ENCODE results near the gene HOXA3. TPM values are rescaled to one million over a fixed set of nuclear protein-coding genes. Genes with fewer than 3 reads are reported as not detected.
A peak's percentile ranks its signal among the peaks of the same experiment; 100 is the strongest.

HOXA3 gene
- total RNA-seq, 1 experiment from 2014 or later: 30.2 TPM

- DNase-seq (ENCODE audit: low read depth, low spot score) (no peak), ATAC-seq (no peak)
- TF ChIP-seq TCF7L2 (IDR thresholded peaks at IDR 0.05; ENCODE audit: low read depth, low read length) (no peak), REST (IDR thresholded peaks at IDR 0.05; ENCODE audit: insufficient read depth in 1 of 2, low read depth in 2 of 2, low read length in 1 of 2) (no peak), SIN3A (IDR thresholded peaks at IDR 0.05; ENCODE audit: borderline replicate concordance, insufficient read depth, low read depth, low read length) (no peak), POLR2AphosphoS5 (IDR thresholded peaks at IDR 0.05; ENCODE audit: low read depth, low read length) (no peak), CTCF (IDR thresholded peaks at IDR 0.05) (no peak)
- H3K9me3 ChIP-seq (ENCODE audit: control insufficient read depth, insufficient read depth, low read depth, low read length): no peaks in the 10 kb centered on the region
- intact Hi-C loops (cut with micrococcal nuclease; ENCODE audit: unreplicated experiment) (no loop called here), in situ Hi-C loops (cut with HindIII; ENCODE audit: low pct_unique_long_range_greater_than_20kb, low sequenced_read_pairs) (no loop called here)
- peak overlapping the region; percentile 99 for H3K27ac ChIP-seq (ENCODE audit: low read length)
- ChIA-PET CTCF (interaction anchor here (0.5 to 0.6 kb wide), 2 partner anchors 14 to 59 kb away, joined by 3 read pairs; no protein-coding TSS in a partner anchor), POLR2A (no interaction called here)
- H3K4me1 ChIP-seq (ENCODE audit: control insufficient read depth, insufficient read depth, low read length): peaks cover 70% of the 10 kb centered on the region
- no peak overlapping the region for H3K4me3 ChIP-seq (ENCODE audit: low read depth in 2 of 2, low read length in 2 of 2)
- no peaks in the 10 kb centered on the region for H3K36me3 ChIP-seq (ENCODE audit: control insufficient read depth, insufficient read depth, low read length)
- BruUV-seq (replicated peaks): no TSS peak
- H3K27me3 ChIP-seq (ENCODE audit: control insufficient read depth, insufficient read depth, low read length): no peaks in the 10 kb centered on the region
These were observed 24.3 kb downstream of the HOXA3 start for GRCh38 chr7:27128034-27128433.

GRCh38 chr7:27126596-27127327 is 25.6 kb downstream of the HOXA3 start:
- ChIA-PET CTCF (no interaction called here), POLR2A (no interaction called here)
- in situ Hi-C loops (cut with HindIII; ENCODE audit: low pct_unique_long_range_greater_than_20kb, low sequenced_read_pairs): no loop called here
- Histone ChIP-seq H3K36me3 (ENCODE audit: control insufficient read depth, insufficient read depth, low read length) (no peaks in the 10 kb centered on the region), H3K4me1 (ENCODE audit: control insufficient read depth, insufficient read depth, low read length) (peaks cover 60% of the 10 kb centered on the region), H3K4me3 (ENCODE audit: low read depth in 2 of 2, low read length in 2 of 2) (no peak overlapping the region), H3K27me3 (ENCODE audit: control insufficient read depth, insufficient read depth, low read length) (no peaks in the 10 kb centered on the region), H3K9me3 (ENCODE audit: control insufficient read depth, insufficient read depth, low read depth, low read length) (no peaks in the 10 kb centered on the region), H3K27ac (ENCODE audit: low read length) (peak overlapping the region; percentile 99)
- intact Hi-C loops (cut with micrococcal nuclease; ENCODE audit: unreplicated experiment): no loop called here
- DNase-seq (ENCODE audit: low read depth, low spot score) (no peak), ATAC-seq (no peak)
- TF ChIP-seq CTCF (IDR thresholded peaks at IDR 0.05) (no peak), TCF7L2 (IDR thresholded peaks at IDR 0.05; ENCODE audit: low read depth, low read length) (no peak), REST (IDR thresholded peaks at IDR 0.05; ENCODE audit: insufficient read depth in 1 of 2, low read depth in 2 of 2, low read length in 1 of 2) (no peak), SIN3A (IDR thresholded peaks at IDR 0.05; ENCODE audit: borderline replicate concordance, insufficient read depth, low read depth, low read length) (no peak), POLR2AphosphoS5 (IDR thresholded peaks at IDR 0.05; ENCODE audit: low read depth, low read length) (no peak)
- BruUV-seq (replicated peaks): no TSS peak
